ENCODE data around the gene SLC29A2. TPM values are rescaled to one million over a fixed set of nuclear protein-coding genes. Genes with fewer than 3 reads are reported as not detected.
"Not testable (repeated sequence)": the region's sequence is repeated elsewhere in the genome, so short reads cannot be mapped to it uniquely, and the experiment has no call there.

Gene SLC29A2
- total RNA-seq, 1 experiment from 2014 or later, result 30.2 TPM

GRCh38 chr11:66386171-66387069, 14.9 kb upstream of the SLC29A2 start:
- H3K4me3 Mint-ChIP-seq, result peak overlapping the region; percentile 64
- CTCF ChIA-PET, result interaction anchor here (0.5 to 4.0 kb wide), 60 partner anchors 9 to 1068 kb away, joined by 3 to 53 read pairs (median 4); partner anchors contain the start of genes B4GAT1, BBS1, BRMS1 and CCDC87
- no peak overlapping the region for H3K27ac Mint-ChIP-seq

GRCh38 chr11:66384316-66384715, 12.8 kb upstream of the SLC29A2 start:
- ATAC-seq; H3K9me3 Mint-ChIP-seq; H3K4me3 Mint-ChIP-seq; H3K36me3 Mint-ChIP-seq; H3K27ac Mint-ChIP-seq; POLR2A ChIA-PET; DNase-seq (ENCODE audit: low spot score): not testable (repeated sequence)
- peaks cover 10% of the 10 kb centered on the region for H3K4me1 Mint-ChIP-seq
- CTCF ChIA-PET, result interaction anchor here (0.6 to 4.0 kb wide), 10 partner anchors 10 to 293 kb away, joined by 3 to 53 read pairs (median 20); partner anchors contain the start of genes MRPL11, RBM4B, RIN1 and SLC29A2
- peaks cover 10% of the 10 kb centered on the region for H3K27me3 Mint-ChIP-seq (ENCODE audit: low read depth)

More at GRCh38 chr11:66386171-66387069, 14.9 kb upstream of the SLC29A2 start:
- Mint-ChIP-seq H3K9me3 (no peaks in the 10 kb centered on the region), H3K27me3 (ENCODE audit: low read depth) (peaks cover 13% of the 10 kb centered on the region), H3K4me1 (peaks cover 6% of the 10 kb centered on the region; the same call in 1 of the 2 replicates), H3K36me3 (no peaks in the 10 kb centered on the region)
- POLR2A ChIA-PET, result interaction anchor here (0.7 to 1.9 kb wide), 4 partner anchors 15 to 94 kb away, joined by 3 to 5 read pairs (median 4); partner anchors contain the start of genes DPP3, MRPL11 and NPAS4
- peak; percentile 74 for ATAC-seq
- TF ChIP-seq FOXK1 (CRISPR knock-in tag; IDR thresholded peaks at IDR 0.05), result no peak
- TF ChIP-seq CTCF (IDR thresholded peaks at IDR 0.05), result peak; percentile 79
- peak; percentile 96 for TF ChIP-seq ZNF121 (CRISPR knock-in tag; IDR thresholded peaks at IDR 0.05)
- TF ChIP-seq ZNF219 (CRISPR knock-in tag; IDR thresholded peaks at IDR 0.05; ENCODE audit: borderline replicate concordance), result no peak
- no peak for TF ChIP-seq GABPB1 (CRISPR knock-in tag; IDR thresholded peaks at IDR 0.05)
- TF ChIP-seq ZNF138 (CRISPR knock-in tag; conservative IDR thresholded peaks at IDR 0.05), result no peak
- TF ChIP-seq ATF1 (CRISPR knock-in tag; IDR thresholded peaks at IDR 0.05), result no peak
- DNase-seq (ENCODE audit: low spot score), result peak; percentile 95

GRCh38 chr11:66380264-66380663, 8.7 kb upstream of the SLC29A2 start:
- not testable (repeated sequence) for H3K27me3 Mint-ChIP-seq (ENCODE audit: low read depth)

GRCh38 chr11:66373690-66374287, 2.2 kb upstream of the SLC29A2 start:
- H3K36me3 Mint-ChIP-seq, result peaks cover 11% of the 10 kb centered on the region
- peaks cover 23% of the 10 kb centered on the region for H3K4me1 Mint-ChIP-seq
- H3K4me3 Mint-ChIP-seq; ATAC-seq; POLR2A ChIA-PET; DNase-seq (ENCODE audit: low spot score); H3K9me3 Mint-ChIP-seq; H3K27ac Mint-ChIP-seq; H3K27me3 Mint-ChIP-seq (ENCODE audit: low read depth): not testable (repeated sequence)
- CTCF ChIA-PET, result interaction anchor here (0.7 to 6.8 kb wide), 6 partner anchors 12 to 707 kb away, joined by 3 to 45 read pairs (median 7); partner anchors contain the start of gene B4GAT1

More at GRCh38 chr11:66380264-66380663, 8.7 kb upstream of the SLC29A2 start:
- POLR2A ChIA-PET; H3K4me1 Mint-ChIP-seq; H3K36me3 Mint-ChIP-seq; H3K4me3 Mint-ChIP-seq; H3K9me3 Mint-ChIP-seq; DNase-seq (ENCODE audit: low spot score): not testable (repeated sequence)
- ATAC-seq, result peak; percentile 38; the same call in 1 of the 2 replicates
- CTCF ChIA-PET, result interaction anchor here (0.6 to 4.4 kb wide), 5 partner anchors 9 to 464 kb away, joined by 3 to 29 read pairs (median 3); no protein-coding TSS in a partner anchor
- 0 out of 2 replicates have a peak overlapping the region, but pooled peaks have one; percentile 65 for H3K27ac Mint-ChIP-seq

- no peaks in the 10 kb centered on the region; the same call in 1 of the 2 replicates for H3K27me3 Mint-ChIP-seq (ENCODE audit: low read depth)
- peaks cover 16% of the 10 kb centered on the region for H3K36me3 Mint-ChIP-seq
- peak overlapping the region; percentile 68; the same call in 1 of the 2 replicates for H3K27ac Mint-ChIP-seq
- DNase-seq (ENCODE audit: low spot score) (no peak), ATAC-seq (no peak)
- H3K4me1 Mint-ChIP-seq, result peaks cover 23% of the 10 kb centered on the region
- no peak overlapping the region for H3K4me3 Mint-ChIP-seq
- CTCF ChIA-PET, result interaction anchor here (0.7 to 6.8 kb wide), 6 partner anchors 10 to 708 kb away, joined by 3 to 53 read pairs (median 12); partner anchors contain the start of gene B4GAT1
- POLR2A ChIA-PET, result no interaction called here
- no peaks in the 10 kb centered on the region for H3K9me3 Mint-ChIP-seq
- no peak for TF ChIP-seq ZNF425 (CRISPR knock-in tag; conservative IDR thresholded peaks at IDR 0.05)
- TF ChIP-seq CTCF (IDR thresholded peaks at IDR 0.05), result no peak
- no peak for TF ChIP-seq MAX (CRISPR knock-in tag; IDR thresholded peaks at IDR 0.05)
- no peak for TF ChIP-seq ATF6 (CRISPR knock-in tag; IDR thresholded peaks at IDR 0.05)
- no peak for TF ChIP-seq MYBL2 (CRISPR knock-in tag; IDR thresholded peaks at IDR 0.05)
These were observed 1.7 kb upstream of the SLC29A2 start for GRCh38 chr11:66373265-66373664.

Data from WTC11 (cell line).